Neural progenitor cell (in vitro differentiated cells): ENCODE data around the gene CD99L2. TPM values are rescaled to one million over a fixed set of nuclear protein-coding genes. Genes with fewer than 3 reads are reported as not detected.

Experiments
- DNase-seq: peaks from one replicate; pipeline ENCODE4 v3.0.0-alpha.2; 2016; ENCODE audit warnings: low spot score
- H2AFZ ChIP-seq: fragments of 200-600 bp; sonication (generic); replicated peaks from 2 replicates; pipeline ENCODE4 v1.6.1; 2016; ENCODE audit warnings: antibody characterized with exemption
- H3F3A ChIP-seq: fragments of 200-600 bp; sonication (generic); 2 replicates; pipeline ENCODE4 v1.6.1; 2016; ENCODE audit warnings: antibody characterized with exemption, low read depth
- H3K27ac ChIP-seq: fragments of 200-600 bp; sonication (generic); 2 replicates; pipeline ENCODE4 v1.5.1; 2016; ENCODE audit warnings: mild to moderate bottlenecking
- H3K27me3 ChIP-seq: fragments of 200-600 bp; sonication (generic); 2 replicates; pipeline ENCODE4 v1.6.1; 2016; ENCODE audit warnings: mild to moderate bottlenecking, moderate library complexity
- H3K36me3 ChIP-seq: fragments of 200-600 bp; sonication (generic); 2 replicates; pipeline ENCODE4 v1.5.1; 2016
- H3K4me1 ChIP-seq: fragments of 200-600 bp; sonication (generic); 2 replicates; pipeline ENCODE4 v1.6.1; 2016; ENCODE audit warnings: mixed run types
- H3K4me2 ChIP-seq: fragments of 200-600 bp; sonication (generic); 2 replicates; pipeline ENCODE4 v1.6.1; 2016
- H3K4me3 ChIP-seq: fragments of 200-600 bp; sonication (generic); 2 replicates; pipeline ENCODE4 v1.5.1; 2016
- H3K79me2 ChIP-seq: fragments of 200-600 bp; sonication (generic); 2 replicates; pipeline ENCODE4 v1.6.1; 2016; ENCODE audit warnings: low read depth
- H3K9ac ChIP-seq: fragments of 200-600 bp; sonication (generic); 2 replicates; pipeline ENCODE4 v1.6.1; 2016
- H3K9me3 ChIP-seq: fragments of 200-600 bp; sonication (generic); 2 replicates; pipeline ENCODE4 v1.5.1; 2016; ENCODE audit warnings: low read depth
- H4K20me1 ChIP-seq: fragments of 200-600 bp; sonication (generic); 2 replicates; pipeline ENCODE4 v1.6.1; 2016; ENCODE audit warnings: low read depth
- H3K27ac Mint-ChIP-seq: 3 replicates; pipeline ENCODE4 v1.8.0; 2021; ENCODE audit warnings: mixed read lengths
- H3K27me3 Mint-ChIP-seq: 2 replicates; pipeline ENCODE4 v1.8.0; 2022; ENCODE audit warnings: low read depth, mild to moderate bottlenecking, inconsistent platforms, moderate library complexity, mixed read lengths; ENCODE audit not compliant: insufficient read depth
- H3K36me3 Mint-ChIP-seq: 3 replicates; pipeline ENCODE4 v1.8.0; 2021; ENCODE audit warnings: mixed read lengths
- H3K4me1 Mint-ChIP-seq: 3 replicates; pipeline ENCODE4 v1.8.0; 2021; ENCODE audit warnings: mixed read lengths
- H3K4me3 Mint-ChIP-seq: 3 replicates; pipeline ENCODE4 v1.8.0; 2021; ENCODE audit warnings: mild to moderate bottlenecking, moderate library complexity, mixed read lengths
- H3K9me3 Mint-ChIP-seq: 3 replicates; pipeline ENCODE4 v1.8.0; 2020; ENCODE audit warnings: mixed read lengths
- EZH2 ChIP-seq: fragments of 200-600 bp; sonication (generic); IDR thresholded peaks from 2 replicates; pipeline ENCODE4 v1.6.1; 2017; ENCODE audit warnings: antibody characterized with exemption, mild to moderate bottlenecking, moderate library complexity
- EZH2phosphoT487 ChIP-seq: fragments of 200-600 bp; sonication (generic); IDR thresholded peaks from 2 replicates; pipeline ENCODE4 v1.6.1; 2017; ENCODE audit warnings: antibody characterized with exemption
- total RNA-seq: library from RNA; depleted of rRNA; stranded (reverse); fragments of >200 nt; gene quantifications from 2 replicates; pipeline ENCODE4 v1.2.3, GENCODE V29; 2015; ENCODE audit warnings: low replicate concordance
- TF ChIP-seq, protein P1 (sequence below): fragments of 200-600 bp; sonication (generic); IDR thresholded peaks from 2 replicates; pipeline ENCODE4 v1.5.1; 2017; ENCODE audit warnings: antibody characterized with exemption, mild to moderate bottlenecking

Gene CD99L2
- total RNA-seq, 1 donor from 2014 or later = 24.7 TPM

GRCh38 chrX:150753968-150754367, 144.5 kb downstream of the CD99L2 start:
- H3K4me3 ChIP-seq = no peak overlapping the region

DNA sequence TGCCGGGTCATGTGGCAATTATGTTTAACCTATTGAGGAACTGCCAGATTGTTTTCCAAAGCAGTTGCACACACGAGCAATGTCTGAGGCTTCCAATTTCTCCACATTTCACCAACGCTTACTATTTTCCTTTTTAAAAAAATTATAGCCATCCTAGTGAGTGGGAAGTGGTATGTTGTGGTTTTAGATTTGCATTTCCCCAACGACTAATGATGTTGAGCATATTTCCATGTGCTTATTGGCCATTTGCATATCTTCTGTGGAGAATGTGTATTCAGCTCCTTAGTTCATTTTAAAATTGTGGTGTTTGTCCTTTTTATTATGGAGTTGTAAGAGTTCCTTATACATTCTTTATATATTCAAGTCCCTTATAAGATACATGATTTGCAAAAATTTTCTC, 145.1 kb downstream of the CD99L2 start:
- TF ChIP-seq EZH2phosphoT487 = no peak
- TF ChIP-seq EZH2 = no peak
- TF ChIP-seq, protein P1, sequence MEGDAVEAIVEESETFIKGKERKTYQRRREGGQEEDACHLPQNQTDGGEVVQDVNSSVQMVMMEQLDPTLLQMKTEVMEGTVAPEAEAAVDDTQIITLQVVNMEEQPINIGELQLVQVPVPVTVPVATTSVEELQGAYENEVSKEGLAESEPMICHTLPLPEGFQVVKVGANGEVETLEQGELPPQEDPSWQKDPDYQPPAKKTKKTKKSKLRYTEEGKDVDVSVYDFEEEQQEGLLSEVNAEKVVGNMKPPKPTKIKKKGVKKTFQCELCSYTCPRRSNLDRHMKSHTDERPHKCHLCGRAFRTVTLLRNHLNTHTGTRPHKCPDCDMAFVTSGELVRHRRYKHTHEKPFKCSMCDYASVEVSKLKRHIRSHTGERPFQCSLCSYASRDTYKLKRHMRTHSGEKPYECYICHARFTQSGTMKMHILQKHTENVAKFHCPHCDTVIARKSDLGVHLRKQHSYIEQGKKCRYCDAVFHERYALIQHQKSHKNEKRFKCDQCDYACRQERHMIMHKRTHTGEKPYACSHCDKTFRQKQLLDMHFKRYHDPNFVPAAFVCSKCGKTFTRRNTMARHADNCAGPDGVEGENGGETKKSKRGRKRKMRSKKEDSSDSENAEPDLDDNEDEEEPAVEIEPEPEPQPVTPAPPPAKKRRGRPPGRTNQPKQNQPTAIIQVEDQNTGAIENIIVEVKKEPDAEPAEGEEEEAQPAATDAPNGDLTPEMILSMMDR = no peak
- H3K9me3 ChIP-seq = no peaks in the 10 kb centered on the region

More at GRCh38 chrX:150753968-150754367, 144.5 kb downstream of the CD99L2 start:
- Histone ChIP-seq H2AFZ (no peak overlapping the region), H3K4me2 (no peak overlapping the region), H3K79me2 (no peaks in the 10 kb centered on the region), H3F3A (no peaks in the 10 kb centered on the region), H4K20me1 (no peaks in the 10 kb centered on the region), H3K4me1 (no peaks in the 10 kb centered on the region), H3K27me3 (no peaks in the 10 kb centered on the region), H3K9ac (no peak overlapping the region), H3K9me3 (no peaks in the 10 kb centered on the region), H3K27ac (no peak overlapping the region), H3K36me3 (no peaks in the 10 kb centered on the region)
- no peaks in the 10 kb centered on the region for H3K4me1 Mint-ChIP-seq
- no peak overlapping the region for H3K4me3 Mint-ChIP-seq
- DNase-seq = no peak
- H3K9me3 Mint-ChIP-seq = peaks cover 2% of the 10 kb centered on the region
- H3K27ac Mint-ChIP-seq = no peak overlapping the region
- TF ChIP-seq EZH2 (no peak), EZH2phosphoT487 (no peak)
- TF ChIP-seq, protein P1 = no peak
- peaks cover 4% of the 10 kb centered on the region for H3K27me3 Mint-ChIP-seq
- peaks cover 12% of the 10 kb centered on the region for H3K36me3 Mint-ChIP-seq

GRCh38 chrX:150752124-150752523, 146.3 kb downstream of the CD99L2 start:
- no peak for DNase-seq
- Histone ChIP-seq H4K20me1 (no peaks in the 10 kb centered on the region), H3K4me2 (no peak overlapping the region), H3K9ac (no peak overlapping the region), H3K9me3 (no peaks in the 10 kb centered on the region), H3K27me3 (no peaks in the 10 kb centered on the region), H3K4me1 (no peaks in the 10 kb centered on the region), H3K27ac (no peak overlapping the region), H2AFZ (no peak overlapping the region), H3K79me2 (no peaks in the 10 kb centered on the region), H3K4me3 (no peak overlapping the region), H3K36me3 (no peaks in the 10 kb centered on the region), H3F3A (no peaks in the 10 kb centered on the region)
- Mint-ChIP-seq H3K4me3 (no peak overlapping the region), H3K36me3 (peaks cover 10% of the 10 kb centered on the region), H3K4me1 (no peaks in the 10 kb centered on the region), H3K9me3 (peaks cover 2% of the 10 kb centered on the region), H3K27me3 (peaks cover 5% of the 10 kb centered on the region), H3K27ac (no peak overlapping the region)
- TF ChIP-seq, protein P1 = no peak
- TF ChIP-seq EZH2 (no peak), EZH2phosphoT487 (no peak)

More for the DNA sequence above, 145.1 kb downstream of the CD99L2 start:
- Mint-ChIP-seq H3K36me3 (peaks cover 12% of the 10 kb centered on the region), H3K9me3 (peaks cover 2% of the 10 kb centered on the region), H3K27me3 (peaks cover 5% of the 10 kb centered on the region), H3K4me3 (no peak overlapping the region), H3K27ac (no peak overlapping the region), H3K4me1 (no peaks in the 10 kb centered on the region)
- Histone ChIP-seq H3K27me3 (no peaks in the 10 kb centered on the region), H3K4me3 (no peak overlapping the region), H3K79me2 (no peaks in the 10 kb centered on the region), H3K27ac (no peak overlapping the region), H4K20me1 (no peaks in the 10 kb centered on the region), H3K9ac (no peak overlapping the region), H3F3A (no peaks in the 10 kb centered on the region), H3K4me2 (no peak overlapping the region), H2AFZ (no peak overlapping the region), H3K4me1 (no peaks in the 10 kb centered on the region), H3K36me3 (no peaks in the 10 kb centered on the region)
- DNase-seq = no peak

DNA sequence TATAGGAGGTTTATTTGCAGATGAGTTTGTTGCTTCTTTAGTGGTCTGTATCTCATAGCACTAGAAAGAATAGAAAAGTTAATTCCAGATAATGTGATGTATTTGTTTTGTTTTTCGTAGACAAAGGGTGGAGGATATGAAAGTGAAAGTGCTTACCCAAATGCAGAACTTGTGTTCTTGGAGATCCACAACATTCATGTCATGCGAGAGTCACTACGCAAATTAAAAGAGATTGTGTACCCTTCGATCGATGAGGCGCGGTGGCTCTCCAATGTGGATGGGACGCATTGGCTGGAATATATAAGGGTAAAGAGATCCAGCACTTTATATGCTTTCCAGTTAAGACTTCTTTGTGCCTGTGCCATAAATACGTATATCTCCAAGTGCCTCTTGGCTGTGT, 162.0 kb downstream of the CD99L2 start:
- Histone ChIP-seq H4K20me1 (no peaks in the 10 kb centered on the region), H3K36me3 (no peaks in the 10 kb centered on the region), H3K27me3 (no peaks in the 10 kb centered on the region), H3K9ac (no peak overlapping the region), H3K27ac (no peak overlapping the region), H2AFZ (no peak overlapping the region), H3K4me3 (no peak overlapping the region), H3K79me2 (no peaks in the 10 kb centered on the region), H3K9me3 (no peaks in the 10 kb centered on the region), H3K4me2 (no peak overlapping the region), H3K4me1 (no peaks in the 10 kb centered on the region), H3F3A (no peaks in the 10 kb centered on the region)
- peaks cover 14% of the 10 kb centered on the region for H3K36me3 Mint-ChIP-seq
- no peak overlapping the region for H3K27ac Mint-ChIP-seq
- no peaks in the 10 kb centered on the region for H3K4me1 Mint-ChIP-seq
- H3K9me3 Mint-ChIP-seq = peaks cover 9% of the 10 kb centered on the region
- H3K4me3 Mint-ChIP-seq = no peak overlapping the region
- no peaks in the 10 kb centered on the region for H3K27me3 Mint-ChIP-seq
- no peak for DNase-seq
- TF ChIP-seq EZH2phosphoT487 = no peak
- TF ChIP-seq, protein P1 = no peak
- no peak for TF ChIP-seq EZH2
